ENCODE measurements around the gene ETV6.

DNA sequence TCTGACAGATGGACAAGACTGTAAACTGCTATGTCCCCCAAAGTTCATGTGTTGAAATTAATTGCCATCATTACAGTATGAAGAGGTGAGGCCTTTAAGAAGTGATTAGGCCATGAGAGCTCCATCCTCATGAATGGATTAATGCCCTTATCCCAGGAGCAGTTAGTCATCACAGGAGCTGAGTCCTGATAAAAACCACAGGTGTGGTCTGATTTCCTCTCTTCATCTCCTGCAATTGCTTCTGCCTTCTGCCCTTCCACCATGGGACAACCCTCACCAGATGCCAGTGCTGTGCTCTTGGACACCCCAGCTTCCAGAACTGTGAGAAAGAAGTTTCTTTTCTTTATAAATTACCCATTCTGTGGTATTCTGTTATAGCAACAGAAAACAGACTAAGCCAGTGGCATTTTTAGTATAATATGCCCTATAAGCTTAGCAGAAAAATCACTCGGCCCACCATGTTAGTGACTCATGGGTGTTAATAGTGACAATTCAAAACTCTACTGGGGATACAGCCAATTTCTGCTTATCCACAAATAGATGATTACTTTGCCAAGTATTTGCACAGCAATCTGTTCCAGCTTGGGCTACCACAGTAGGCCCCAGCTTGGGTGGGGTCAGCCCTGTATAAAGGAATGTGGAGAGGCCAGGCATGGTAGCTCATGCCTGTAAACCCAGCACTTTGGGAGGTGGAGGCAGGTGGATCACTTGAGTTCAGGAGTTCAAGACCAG is 292.3 kb downstream of the ETV6 start:
- TF ChIP-seq POLR2A (IDR thresholded peaks at IDR 0.05; ENCODE audit: low read length) (no peak), GATA1 (IDR thresholded peaks at IDR 0.05; ENCODE audit: low read depth, low read length) (no peak)

Data from erythroblast (primary cell).